Left cardiac atrium (tissue), 4 donors: ENCODE results near the gene CMIP. TPM values are rescaled to one million over a fixed set of nuclear protein-coding genes. Genes with fewer than 3 reads are reported as not detected.
"Not testable (repeated sequence)": the region's sequence is repeated elsewhere in the genome, so short reads cannot be mapped to it uniquely, and the experiment has no call there.

Experiments
- ATAC-seq, 2 donors: fragments of 200-7000 bp; cut with Tn5 transposase; one replicate each; pipeline ENCODE4 v1.9.1; 2020; ENCODE audit warnings: mild to moderate bottlenecking in 2 of 2, moderate library complexity in 2 of 2
- DNase-seq: peaks from one replicate; pipeline ENCODE4 v3.0.0-alpha.2; 2020
- intact Hi-C, 2 donors: fragments of 100-400 bp; cut with DNase I; formaldehyde crosslinking; loops; one replicate each; pipeline versions ENCODE4 v1.14.1 to v1.15.1; 2022 to 2023
- total RNA-seq, 2 donors: library from RNA; stranded (reverse); fragmentation: NEBNext Ultra II Directional; extraction: Animal tissue kit (Norgen Biotek cat#: 25700); gene quantifications; one replicate each; pipeline ENCODE4 v1.2.1, GENCODE V29; 2021
- donor health status: DM: no; HTN: yes; CAD: no.
- donor health status: DM: no; HTN: yes; CAD: no; lungs with severe emphysema.
- donor health status: DM: yes; HTN: yes; CAD: no.
- donor health status: Dilated cardiomyopathy.

CMIP gene
- total RNA-seq, 2 donors from 2014 or later: 18.1 to 34.9 TPM

DNA sequence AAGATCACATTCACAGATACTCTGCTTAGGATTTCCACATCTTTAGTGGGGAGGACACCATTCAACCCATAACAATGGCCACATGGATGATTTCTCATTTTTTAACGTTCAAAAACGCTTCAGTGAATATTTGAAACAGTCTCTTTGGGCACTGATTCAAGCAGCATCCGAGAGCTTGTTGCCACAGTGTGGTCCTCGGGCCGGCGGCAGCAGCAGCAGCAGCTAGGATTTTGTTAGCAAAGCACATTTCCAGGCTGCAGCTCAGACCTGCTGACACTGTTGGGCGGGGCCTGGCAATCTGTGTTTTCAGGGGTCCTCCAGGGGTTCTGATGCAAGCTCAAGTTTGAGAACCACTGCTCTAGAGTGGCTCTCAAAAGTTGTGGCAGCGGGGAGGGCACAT, 27.9 kb upstream of the CMIP start:
- no peak for DNase-seq
- no peak for ATAC-seq
- intact Hi-C loops: no loop called here

DNA sequence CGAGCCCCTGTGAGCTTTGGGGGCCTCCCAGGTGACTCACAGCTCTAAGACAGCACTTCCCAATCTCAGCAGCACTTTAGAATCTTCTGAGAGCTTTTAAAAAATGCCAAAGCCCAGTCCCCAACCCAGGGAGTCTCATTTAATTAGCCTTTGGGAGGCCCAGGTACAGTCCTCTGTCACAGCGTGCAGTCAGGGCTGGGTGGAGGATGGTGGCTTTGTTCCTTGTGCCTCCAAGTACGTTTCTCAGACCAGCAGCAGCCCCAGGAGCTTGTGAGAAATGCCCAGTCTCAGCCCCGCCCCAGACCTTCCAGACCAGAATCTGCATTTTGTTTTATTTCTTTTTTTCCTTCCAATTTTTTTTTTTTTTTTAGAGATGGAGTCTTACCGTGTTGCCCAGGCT, 27.4 kb upstream of the CMIP start:
- no peak for ATAC-seq
- intact Hi-C loops: no loop called here
- DNase-seq: no peak

DNA sequence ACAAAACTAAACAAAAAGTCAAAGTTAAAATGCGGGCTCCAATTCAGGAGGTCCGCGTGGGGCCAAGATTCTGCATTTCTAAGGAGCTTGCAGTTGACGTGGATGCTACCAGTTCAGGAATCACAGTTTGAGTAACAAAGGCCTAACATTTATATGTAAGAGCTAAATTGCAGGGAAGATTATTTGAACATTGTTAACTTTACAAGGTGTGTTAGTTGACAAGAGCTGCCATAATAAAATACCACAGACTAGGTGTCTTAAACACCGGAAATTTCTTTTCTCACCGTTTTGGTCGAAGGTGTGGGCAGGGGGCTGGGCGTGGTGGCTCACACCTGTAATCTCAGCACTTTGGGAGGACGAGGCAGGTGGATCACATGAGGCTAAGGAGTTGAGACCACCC, 24.8 kb upstream of the CMIP start:
- intact Hi-C loops: no loop called here
- no peak for DNase-seq
- no peak for ATAC-seq

DNA sequence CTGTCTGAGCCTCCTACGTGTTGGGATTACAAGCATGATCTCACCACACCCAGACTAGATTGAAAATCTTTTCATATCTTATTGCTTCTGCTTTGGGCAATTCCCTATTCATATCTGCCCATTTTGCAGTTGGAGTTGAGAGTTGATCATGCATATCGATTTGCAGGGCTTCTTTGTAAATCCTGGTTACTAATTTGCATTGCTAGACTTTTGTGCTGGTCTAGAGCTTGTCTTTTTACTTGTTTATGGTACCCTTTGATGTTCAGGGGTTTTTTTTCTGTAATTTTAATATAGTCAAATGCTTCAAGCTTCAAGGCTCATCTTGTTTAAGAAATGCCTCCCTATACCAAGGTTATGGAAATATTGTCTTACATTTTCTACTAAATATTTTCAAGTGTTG, 23.5 kb upstream of the CMIP start:
- intact Hi-C loops: no loop called here
- no peak for DNase-seq
- no peak for ATAC-seq

DNA sequence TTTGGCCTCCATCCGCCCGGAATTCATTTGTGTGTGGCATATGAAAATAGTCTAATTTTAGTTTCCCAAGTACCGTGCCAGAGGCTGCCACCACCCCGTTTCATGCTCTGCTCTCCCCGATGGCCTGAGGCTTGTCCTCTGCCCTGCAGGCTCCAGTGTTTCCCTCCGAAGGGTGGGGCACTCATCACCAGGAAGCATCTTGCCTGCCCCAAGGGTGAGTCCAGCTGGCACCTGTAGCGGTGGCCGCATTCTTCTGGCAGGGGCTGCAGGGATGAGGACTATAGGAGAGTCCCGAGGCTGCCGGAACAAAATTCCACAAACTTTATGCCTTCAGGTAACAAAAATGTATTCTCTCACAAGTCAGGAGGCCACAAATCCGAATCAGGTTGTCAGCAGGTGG, 23.1 kb upstream of the CMIP start:
- intact Hi-C loops: no loop called here
- no peak for ATAC-seq

DNA sequence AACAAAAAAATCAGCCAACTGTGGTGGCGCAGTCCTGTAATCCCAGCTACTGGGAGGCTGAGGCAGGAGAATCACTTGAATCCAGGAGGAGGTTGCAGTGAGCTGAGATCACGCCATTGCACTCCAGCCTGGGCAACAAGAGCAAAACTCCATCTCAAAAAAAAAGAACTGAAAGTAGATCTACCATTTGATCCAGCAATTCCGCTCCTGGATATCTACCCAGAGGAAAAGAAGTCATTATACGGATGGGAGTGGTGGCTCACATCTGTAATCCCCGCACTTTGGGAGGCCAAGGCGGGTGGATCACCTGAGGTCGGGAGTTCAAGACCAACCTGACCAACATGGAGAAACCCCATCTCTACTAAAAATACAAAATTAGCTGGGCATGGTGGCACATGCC, 22.5 kb upstream of the CMIP start:
- DNase-seq, intact Hi-C loops, ATAC-seq: not testable (repeated sequence)

More for the DNA sequence above, 23.1 kb upstream of the CMIP start:
- no peak for DNase-seq

DNA sequence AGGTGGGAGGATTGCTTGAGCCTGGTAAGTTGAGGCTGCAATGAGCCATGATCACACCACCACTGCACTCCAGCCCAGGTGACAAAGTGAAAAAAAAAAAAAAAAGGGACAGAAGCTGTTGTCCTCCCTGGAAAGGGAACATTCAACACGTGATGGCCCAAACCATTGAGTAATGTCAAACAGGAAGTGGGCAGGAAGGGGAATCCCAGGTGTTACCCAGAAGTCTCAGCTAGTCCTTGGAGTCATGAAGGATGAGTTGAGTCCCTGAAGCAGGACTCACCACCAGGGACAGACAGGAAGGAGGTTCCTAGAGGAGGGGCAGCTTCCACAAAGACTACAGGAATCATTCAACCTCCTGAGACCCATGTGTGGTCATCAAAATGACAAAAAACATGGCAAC, 19.8 kb upstream of the CMIP start:
- intact Hi-C loops: no loop called here
- DNase-seq (no peak), ATAC-seq (no peak)

DNA sequence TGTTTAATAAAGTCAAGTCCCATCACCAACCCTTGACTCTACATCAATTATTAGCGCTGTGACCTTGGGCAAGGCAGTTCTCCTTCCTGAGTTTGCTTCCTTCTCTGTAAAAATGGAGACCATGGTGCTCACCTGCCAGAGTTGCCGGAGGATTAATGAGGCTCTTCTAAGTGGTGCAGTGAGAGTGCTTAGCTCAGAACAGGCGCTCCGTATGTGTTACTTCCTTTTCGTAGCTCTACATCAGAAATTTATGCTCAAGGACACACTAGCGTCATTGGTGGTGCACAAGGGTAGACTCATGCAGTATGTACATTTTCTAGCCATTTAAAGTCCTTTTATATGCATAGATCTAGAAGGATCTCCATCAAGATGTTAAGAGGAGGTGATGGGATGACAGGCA, 17.4 kb upstream of the CMIP start:
- ATAC-seq: no peak
- DNase-seq: no peak
- intact Hi-C loops: no loop called here

DNA sequence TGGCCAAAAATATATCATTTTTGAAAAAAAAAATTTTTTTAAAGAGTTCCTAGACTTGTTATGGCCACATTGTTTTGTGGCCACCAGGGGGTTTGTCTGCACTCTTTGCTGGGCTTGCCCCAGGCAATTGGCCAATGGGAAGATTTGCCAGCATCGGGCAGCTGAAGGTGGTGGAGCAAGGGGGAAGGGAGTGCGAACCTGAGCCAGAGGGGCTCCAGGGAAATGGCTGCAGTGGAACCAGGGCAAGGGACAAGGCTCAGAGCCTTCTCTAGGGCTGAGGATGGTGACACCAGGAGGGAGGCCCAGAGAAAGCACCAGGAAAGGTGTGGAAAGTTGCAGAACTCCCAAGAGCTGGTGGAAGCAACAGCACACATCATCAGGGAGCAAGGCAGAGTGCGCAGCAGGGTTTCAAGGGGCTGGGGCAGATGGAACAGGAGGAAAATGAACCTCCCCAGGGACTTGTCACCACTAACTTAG, 15.5 kb upstream of the CMIP start:
- peak; percentile 48 to 54 for ATAC-seq
- intact Hi-C loops: no loop called here
- peak; percentile 63 for DNase-seq

DNA sequence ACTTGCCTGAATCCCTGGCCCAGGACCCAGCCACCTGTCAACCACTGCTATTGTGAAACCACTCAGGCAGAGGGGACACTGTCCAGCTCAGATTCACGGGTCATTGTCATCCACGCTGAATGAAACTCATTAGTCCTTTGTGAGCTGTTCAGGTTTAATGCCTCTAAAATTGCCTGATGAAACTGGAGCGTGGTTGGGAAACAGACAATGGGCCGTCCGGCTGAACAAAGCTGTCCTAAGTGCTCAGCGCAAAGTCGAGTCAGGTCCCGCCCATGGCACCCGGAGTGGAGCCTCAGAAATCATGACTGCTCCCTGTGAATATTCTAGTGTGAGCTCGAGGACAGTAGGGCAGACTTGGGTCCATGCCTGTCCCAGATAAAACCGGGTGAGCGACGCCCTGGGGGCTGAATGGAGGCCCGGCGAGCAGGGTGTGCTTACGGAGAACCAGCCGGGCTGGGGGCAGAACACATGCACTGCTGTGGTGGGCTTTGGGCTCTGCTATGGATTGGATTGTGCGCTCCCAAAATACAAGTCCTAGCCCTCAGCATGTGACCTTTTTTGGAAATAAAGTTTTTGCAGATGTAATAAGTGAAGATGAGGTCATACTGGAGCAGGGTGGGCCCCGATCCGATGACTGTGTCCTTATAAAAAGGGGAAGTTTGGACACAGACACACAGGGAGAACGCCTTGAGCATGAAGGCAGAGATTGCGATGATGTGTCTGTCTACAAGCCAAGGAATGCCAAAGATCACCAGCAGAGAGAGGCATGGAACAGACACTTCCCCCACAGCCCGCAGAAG, 12.9 kb upstream of the CMIP start:
- ATAC-seq (peak; percentile 80 to 89), DNase-seq (peak; percentile 55)
- intact Hi-C loops: no loop called here

DNA sequence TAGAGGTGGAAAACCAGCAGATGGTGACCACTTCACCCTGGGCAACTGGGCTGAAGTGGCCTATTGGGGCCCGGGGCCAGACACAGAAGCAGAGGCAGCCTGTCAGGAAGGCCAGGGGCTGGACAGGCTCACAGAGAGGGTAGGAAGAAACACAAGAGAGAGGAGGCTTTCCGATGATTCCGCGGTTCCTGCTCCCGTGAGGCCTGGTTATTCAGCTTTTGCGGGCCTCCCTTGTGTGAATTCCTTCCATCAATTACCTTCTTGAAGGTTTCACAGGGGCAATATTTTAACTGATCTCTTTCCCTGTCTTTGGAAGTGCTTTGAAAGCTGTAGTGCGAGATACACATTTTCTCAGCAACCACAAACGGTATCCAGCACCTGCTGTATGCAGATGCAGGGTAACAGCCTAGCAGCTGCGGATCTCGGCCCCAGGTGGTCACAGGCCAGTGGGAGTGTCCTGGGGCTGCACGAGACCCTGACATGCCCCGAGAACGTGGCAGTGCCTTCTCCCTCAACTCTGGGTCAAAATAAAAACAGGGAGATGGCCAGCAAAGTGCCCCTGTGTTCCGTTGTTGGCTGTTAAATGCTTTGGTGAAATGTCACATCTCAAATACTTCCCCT, 11.6 kb upstream of the CMIP start:
- no peak for ATAC-seq
- DNase-seq: no peak
- intact Hi-C loops: no loop called here

DNA sequence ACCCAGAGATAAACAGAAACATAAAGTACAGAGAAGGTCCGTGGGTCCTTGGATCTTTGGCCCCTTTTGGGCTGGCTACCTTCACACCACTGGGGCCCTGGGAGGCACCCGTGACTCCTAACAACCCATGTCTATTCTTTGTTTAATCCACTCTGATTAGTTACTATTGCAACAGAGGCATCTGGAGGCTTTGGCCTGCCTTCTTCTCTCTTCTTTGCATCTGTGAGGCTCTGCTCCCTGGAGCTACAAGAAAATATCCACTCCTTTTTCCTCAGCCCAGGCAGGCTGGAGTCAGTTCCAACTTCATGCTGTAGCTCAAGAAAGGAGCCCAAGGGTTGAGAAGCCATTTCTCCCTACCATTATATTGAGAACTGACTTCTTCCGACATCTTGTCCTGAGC, 9.5 kb upstream of the CMIP start:
- ATAC-seq (no peak), DNase-seq (no peak)
- intact Hi-C loops: no loop called here

DNA sequence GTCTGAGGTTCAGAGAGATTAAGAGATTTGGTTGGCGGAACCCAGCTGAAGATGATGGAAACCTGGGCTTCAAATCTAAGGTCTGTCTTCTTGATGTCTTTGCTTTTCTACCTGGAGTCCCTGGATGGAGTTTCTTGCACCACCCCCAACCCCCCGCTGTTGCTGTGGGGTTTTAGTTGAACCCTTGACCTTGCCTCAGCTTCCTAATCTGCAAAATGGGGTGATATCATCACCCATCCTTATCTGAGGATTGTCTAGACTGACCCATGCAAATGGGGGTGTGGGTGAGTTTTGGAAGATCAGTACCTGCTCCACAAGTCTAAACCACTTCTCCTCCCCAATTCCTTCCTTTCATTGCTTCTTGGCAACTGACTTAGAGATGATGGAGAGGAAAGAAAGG, 9.0 kb upstream of the CMIP start:
- intact Hi-C loops: no loop called here

DNA sequence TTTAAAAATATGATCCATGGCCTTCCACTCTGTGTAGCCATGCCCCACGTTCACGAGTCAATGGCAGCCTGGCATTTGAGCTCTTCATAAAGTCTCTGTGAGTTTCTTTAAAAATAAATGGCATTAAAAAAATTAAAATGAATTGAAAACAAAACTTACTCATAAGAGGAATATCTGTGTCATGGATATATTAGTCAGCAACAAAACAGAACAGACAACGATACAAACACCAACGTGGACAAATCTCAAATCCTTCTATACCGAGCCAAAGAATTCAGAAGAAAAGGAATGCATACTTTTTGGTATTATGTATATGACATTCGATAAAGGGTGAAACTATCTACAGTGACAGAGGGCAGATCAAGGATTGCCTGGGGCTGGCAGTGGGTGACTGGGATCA, 8.2 kb upstream of the CMIP start:
- intact Hi-C loops: no loop called here
- DNase-seq: no peak

More for the DNA sequence above, 9.0 kb upstream of the CMIP start:
- no peak for ATAC-seq
- no peak for DNase-seq

DNA sequence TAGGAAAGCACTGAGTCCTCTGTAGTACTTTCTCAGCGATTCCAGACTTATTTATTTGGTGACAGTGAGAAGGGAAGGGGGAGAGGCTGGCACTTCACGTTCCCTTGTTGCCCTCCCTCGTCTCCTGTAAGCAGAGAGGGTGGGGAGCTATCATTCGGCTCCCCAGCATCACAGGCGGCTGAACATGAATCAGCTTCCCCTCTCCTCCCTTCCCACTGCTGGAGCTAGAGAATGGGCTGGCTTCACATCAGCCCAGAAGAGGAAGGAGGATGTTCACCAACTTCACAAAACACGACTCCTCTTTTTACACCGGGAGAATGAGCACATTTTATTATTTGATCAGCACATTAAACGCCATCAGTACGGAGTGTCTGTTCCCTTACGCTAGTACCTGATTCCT, 6.7 kb upstream of the CMIP start:
- DNase-seq: no peak
- intact Hi-C loops: no loop called here
- no peak for ATAC-seq

More for the DNA sequence above, 8.2 kb upstream of the CMIP start:
- ATAC-seq: no peak

DNA sequence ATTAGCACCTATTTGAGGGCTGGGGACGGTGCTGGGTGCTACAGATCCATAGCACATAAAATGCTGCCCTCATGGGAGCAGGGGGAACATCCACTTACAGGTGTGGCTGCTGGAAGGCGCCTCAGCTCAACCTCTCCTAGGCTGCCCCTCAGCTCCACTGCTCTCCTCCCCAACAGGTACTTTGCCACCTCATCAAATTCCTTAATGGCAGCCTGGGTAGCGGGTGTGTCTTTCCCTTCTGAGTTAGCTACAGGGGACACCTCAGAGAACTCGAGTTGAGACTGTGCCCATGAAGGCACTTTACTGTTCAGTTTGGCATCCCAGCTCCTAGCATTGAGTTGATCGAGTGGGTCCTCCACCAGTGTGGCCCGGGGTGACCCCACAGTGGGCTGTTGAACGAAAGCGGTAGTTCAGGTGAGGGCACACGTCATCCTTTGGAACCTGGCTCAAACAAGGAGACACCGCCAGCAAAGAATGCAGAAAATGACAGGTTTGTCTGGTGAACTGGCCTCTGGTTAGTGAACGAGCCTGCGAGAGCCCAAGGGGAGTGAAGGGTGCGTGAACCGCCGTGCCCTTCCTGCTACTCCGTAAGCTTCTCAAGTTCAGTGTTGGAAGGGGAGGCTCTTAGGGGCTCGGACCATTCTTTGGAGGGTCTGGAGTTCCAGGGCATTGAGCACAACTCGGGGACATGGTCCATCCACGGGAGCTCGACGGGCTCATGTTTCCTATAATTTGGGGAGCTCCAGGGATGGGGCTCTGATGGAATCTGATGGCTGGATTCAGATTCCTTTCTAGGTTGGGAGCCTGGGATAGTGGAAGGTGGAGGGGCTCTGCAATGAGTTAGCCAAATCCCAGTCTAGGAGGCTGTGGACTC, 3.5 kb upstream of the CMIP start:
- intact Hi-C loops: no loop called here
- ATAC-seq (no peak), DNase-seq (no peak)

DNA sequence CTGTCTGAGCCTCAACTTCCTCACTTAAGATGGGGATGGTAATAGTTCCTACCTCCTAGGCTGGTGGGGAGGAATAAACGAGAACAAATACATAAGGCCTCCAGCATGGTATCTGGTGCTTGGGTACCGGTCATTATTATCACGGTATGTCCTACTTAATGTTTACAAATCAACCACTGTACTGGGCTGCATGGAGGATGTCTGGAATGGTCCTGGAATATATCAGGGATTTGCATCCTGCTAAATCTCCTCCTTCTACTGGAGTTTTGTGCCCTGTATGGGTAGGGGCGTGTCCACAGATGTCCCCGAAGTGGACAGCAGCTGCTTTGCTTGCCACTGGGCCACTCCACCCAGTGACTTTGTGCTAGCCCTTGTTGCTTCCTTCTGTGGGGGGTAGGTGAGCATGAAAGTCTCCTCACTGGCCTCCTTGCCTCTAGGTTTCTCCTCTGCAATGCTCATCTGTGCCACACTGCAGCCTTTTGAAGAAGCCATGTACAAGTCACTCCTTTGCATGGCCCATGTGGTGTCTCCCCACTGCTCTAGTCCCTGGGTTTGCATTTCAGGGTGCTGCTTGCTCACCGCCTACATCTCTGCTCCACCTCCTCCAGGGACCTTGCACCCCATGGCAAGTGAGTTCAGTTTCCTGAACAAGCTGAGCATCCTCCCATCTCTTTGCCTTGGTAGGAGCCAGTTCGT, 2.2 kb upstream of the CMIP start:
- no peak for ATAC-seq
- no peak for DNase-seq
- intact Hi-C loops: no loop called here

DNA sequence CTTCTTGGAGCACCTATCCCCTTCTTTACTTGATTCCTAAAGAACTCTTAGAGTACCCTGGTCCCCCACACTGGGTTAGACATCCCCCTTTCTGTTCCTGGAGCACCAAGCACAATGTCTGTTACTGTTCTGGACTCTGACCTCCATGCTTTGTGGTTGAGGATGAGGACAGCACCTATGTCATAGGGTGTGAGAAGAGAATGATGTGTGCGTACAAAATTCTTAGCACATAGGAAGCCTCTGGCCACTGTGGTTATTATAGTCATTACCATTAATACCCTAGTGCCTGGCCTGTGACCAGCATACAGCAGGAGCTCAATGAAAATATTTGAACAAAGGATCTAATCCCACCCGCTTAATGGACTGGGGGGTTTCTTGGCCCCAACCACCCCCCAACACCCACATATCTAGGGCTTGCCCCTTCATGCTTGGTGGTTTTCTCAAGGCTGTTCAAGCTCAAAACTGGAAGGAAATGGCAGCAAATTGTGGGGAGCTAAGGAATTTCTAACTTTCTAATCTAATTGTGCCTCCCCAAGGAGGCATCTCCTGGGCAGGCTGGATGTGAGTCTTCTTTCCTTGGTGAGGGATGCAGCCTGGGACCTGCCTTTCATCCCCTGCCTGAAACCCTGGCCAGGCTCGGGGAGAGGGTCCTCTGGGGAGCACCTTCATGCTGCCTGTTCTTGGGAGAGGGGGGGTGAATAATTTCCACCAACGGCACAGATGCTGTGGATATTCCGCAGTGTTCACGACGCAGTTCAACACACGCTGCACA, 1.5 kb upstream of the CMIP start:
- no peak for ATAC-seq
- DNase-seq: no peak
- intact Hi-C loops: no loop called here
